IMR-90 (cell line): ENCODE results near the gene IL36A. TPM values are rescaled to one million over a fixed set of nuclear protein-coding genes. Genes with fewer than 3 reads are reported as not detected.

ENCODE experiments used
- ATAC-seq: fragments of 200-7000 bp; cut with Tn5 transposase; 2 replicates; pipeline ENCODE4 v1.9.1; 2020; ENCODE audit warnings: low read depth, mild to moderate bottlenecking, moderate library complexity
- BruUV-seq: library from RNA; stranded (reverse); fragments of 400-500 nt; replicated peaks from 2 replicates; lab custom pipeline; 2021; lab: Mats Ljungman, UMichigan
- CTCF ChIA-PET: fragments of 300-600 bp; formaldehyde crosslinking; extraction: SDS; loops from one replicate; lab custom pipeline; 2021; ENCODE audit warnings: antibody characterized with exemption; lab: Yijun Ruan, JAX
- POLR2A ChIA-PET: fragments of 300-600 bp; sonication (Branson Sonifier 250); formaldehyde crosslinking; loops from one replicate; lab custom pipeline; 2022; ENCODE audit warnings: antibody characterized with exemption; ENCODE audit not compliant: unreplicated experiment; lab: Charles Lee
- DNase-seq: peaks from one replicate; pipeline ENCODE4 v3.0.0; 2013
- H2AFZ ChIP-seq: replicated peaks from 2 replicates; pipeline ENCODE3; 2013; ENCODE audit warnings: low read length, mild to moderate bottlenecking; ENCODE audit not compliant: poor library complexity
- H2AK5ac ChIP-seq: 2 replicates; pipeline ENCODE4 v1.6.1; 2013; ENCODE audit warnings: low read depth, low read length, inconsistent platforms
- H2AK9ac ChIP-seq: replicated peaks from 2 replicates; pipeline ENCODE3; 2013; ENCODE audit warnings: mild to moderate bottlenecking, low read depth, low read length, moderate library complexity; ENCODE audit not compliant: poor library complexity
- H2BK120ac ChIP-seq: 2 replicates; pipeline ENCODE4 v1.6.1; 2013; ENCODE audit warnings: low read depth, low read length, inconsistent platforms
- H2BK15ac ChIP-seq: 3 replicates; pipeline ENCODE4 v1.6.1; 2013; ENCODE audit warnings: low read depth, low read length, inconsistent platforms
- H2BK20ac ChIP-seq: 2 replicates; pipeline ENCODE4 v1.6.1; 2013; ENCODE audit warnings: low read depth, mild to moderate bottlenecking, inconsistent platforms, low read length, moderate library complexity
- H2BK5ac ChIP-seq: 2 replicates; pipeline ENCODE4 v1.6.1; 2013; ENCODE audit warnings: mild to moderate bottlenecking, low read depth, low read length, inconsistent platforms; ENCODE audit not compliant: poor library complexity, severe bottlenecking
- H3K14ac ChIP-seq: replicated peaks from 2 replicates; pipeline ENCODE4 v1.6.1; 2013; ENCODE audit warnings: low read depth, low read length, inconsistent platforms
- H3K18ac ChIP-seq: 2 replicates; pipeline ENCODE4 v1.6.1; 2013; ENCODE audit warnings: low read depth, low read length, control low read depth
- H3K23ac ChIP-seq: 2 replicates; pipeline ENCODE4 v1.6.1; 2013; ENCODE audit warnings: low read depth, low read length, inconsistent platforms
- H3K27ac ChIP-seq: 2 replicates; pipeline ENCODE4 v1.5.1; 2013; ENCODE audit warnings: mild to moderate bottlenecking, control low read depth, low read length; ENCODE audit not compliant: insufficient read depth
- H3K27me3 ChIP-seq: 2 replicates; pipeline ENCODE4 v1.6.1; 2013; ENCODE audit warnings: low read length; ENCODE audit not compliant: control insufficient read depth, insufficient read depth
- H3K36me3 ChIP-seq: 2 replicates; pipeline ENCODE4 v1.6.1; 2013; ENCODE audit warnings: low read length, mixed read lengths; ENCODE audit not compliant: control insufficient read depth, insufficient read depth
- H3K4ac ChIP-seq: 2 replicates; pipeline ENCODE4 v1.6.1; 2013; ENCODE audit warnings: low read depth, low read length, inconsistent platforms
- H3K4me1 ChIP-seq: 2 replicates; pipeline ENCODE4 v1.6.1; 2013; ENCODE audit warnings: low read length, mixed read lengths; ENCODE audit not compliant: control insufficient read depth, insufficient read depth
- H3K4me2 ChIP-seq: 2 replicates; pipeline ENCODE4 v1.6.1; 2013; ENCODE audit warnings: low read depth, mild to moderate bottlenecking, control low read depth, low read length, moderate library complexity
- H3K4me3 ChIP-seq: 2 replicates; pipeline ENCODE4 v1.5.1; 2013; ENCODE audit warnings: low read depth, mild to moderate bottlenecking, control low read depth, low read length, moderate library complexity; ENCODE audit not compliant: insufficient read depth
- H3K56ac ChIP-seq: 2 replicates; pipeline ENCODE4 v1.6.1; 2013; ENCODE audit warnings: low read length, inconsistent platforms; ENCODE audit not compliant: insufficient read depth; ENCODE audit errors: extremely low read depth
- H3K79me1 ChIP-seq, 2 experiments: 2 replicates each; pipeline ENCODE4 v1.6.1; 2013; ENCODE audit warnings: low read length in 2 of 2, inconsistent platforms in 1 of 2, low read depth in 1 of 2
- H3K9ac ChIP-seq: 2 replicates; pipeline ENCODE4 v1.6.1; 2013; ENCODE audit warnings: low read depth, low read length, control low read depth
- H3K9me1 ChIP-seq: 2 replicates; pipeline ENCODE4 v1.6.1; 2013; ENCODE audit warnings: low read length, inconsistent platforms; ENCODE audit not compliant: insufficient read depth
- H3K9me3 ChIP-seq: 2 replicates; pipeline ENCODE4 v1.6.1; 2013; ENCODE audit warnings: low read length; ENCODE audit not compliant: control insufficient read depth, insufficient read depth
- H4K20me1 ChIP-seq: 2 replicates; pipeline ENCODE4 v1.6.1; 2013; ENCODE audit warnings: low read length, inconsistent platforms; ENCODE audit not compliant: insufficient read depth
- H4K5ac ChIP-seq: 2 replicates; pipeline ENCODE4 v1.6.1; 2013; ENCODE audit warnings: mild to moderate bottlenecking, low read depth, low read length, control low read depth
- H4K8ac ChIP-seq, 2 experiments: 2 replicates each; pipeline ENCODE4 v1.6.1; 2013; ENCODE audit warnings: low read depth in 2 of 2, low read length in 2 of 2, control low read depth in 1 of 2, inconsistent platforms in 1 of 2
- H4K91ac ChIP-seq: 2 replicates; pipeline ENCODE4 v1.6.1; 2013; ENCODE audit warnings: low read depth, low read length, inconsistent platforms; ENCODE audit not compliant: insufficient read depth
- BHLHE40 ChIP-seq: fragments of 150-350 bp; IDR thresholded peaks from 2 replicates; pipeline ENCODE4 v1.6.1; 2016; ENCODE audit warnings: mild to moderate bottlenecking, low read depth, low read length
- CEBPB ChIP-seq: IDR thresholded peaks from 2 replicates; pipeline ENCODE4 v1.6.1; 2012; ENCODE audit warnings: low read depth, low read length, improper control_type of control experiment
- CHD1 ChIP-seq: IDR thresholded peaks from 2 replicates; pipeline ENCODE4 v1.6.1; 2012; ENCODE audit warnings: low read depth, low read length, improper control_type of control experiment
- FOS ChIP-seq: fragments of 150-350 bp; IDR thresholded peaks from 2 replicates; pipeline ENCODE4 v1.6.1; 2016; ENCODE audit warnings: low read depth, low read length
- MAFK ChIP-seq: IDR thresholded peaks from 2 replicates; pipeline ENCODE4 v1.6.1; 2012; ENCODE audit warnings: low read depth, low read length, improper control_type of control experiment
- MAZ ChIP-seq: IDR thresholded peaks from 2 replicates; pipeline ENCODE4 v1.6.1; 2012; ENCODE audit warnings: low read depth, mild to moderate bottlenecking, low read length, improper control_type of control experiment, moderate library complexity, borderline replicate concordance
- MXI1 ChIP-seq: IDR thresholded peaks from 2 replicates; pipeline ENCODE4 v1.6.1; 2012; ENCODE audit warnings: low read depth, mild to moderate bottlenecking, low read length, moderate library complexity, borderline replicate concordance
- NFE2L2 ChIP-seq: fragments of 150-350 bp; IDR thresholded peaks from 2 replicates; pipeline ENCODE4 v1.6.1; 2016; ENCODE audit warnings: low read depth, mild to moderate bottlenecking, low read length
- POLR2A ChIP-seq: IDR thresholded peaks from 2 replicates; pipeline ENCODE4 v1.6.1; 2012; ENCODE audit warnings: mild to moderate bottlenecking, low read depth, low read length
- RAD21 ChIP-seq: IDR thresholded peaks from 2 replicates; pipeline ENCODE4 v1.6.1; 2012; ENCODE audit warnings: low read length, improper control_type of control experiment
- RCOR1 ChIP-seq: IDR thresholded peaks from 2 replicates; pipeline ENCODE4 v1.6.1; 2012; ENCODE audit warnings: mild to moderate bottlenecking, low read length, improper control_type of control experiment; ENCODE audit not compliant: insufficient replicate concordance
- SMC3 ChIP-seq: fragments of 150-350 bp; IDR thresholded peaks from 2 replicates; pipeline ENCODE4 v1.6.1; 2016; ENCODE audit warnings: low read depth, mild to moderate bottlenecking, antibody characterized with exemption, low read length, moderate library complexity
- WGBS, 2 experiments: methylation state at CpG; one replicate each; pipeline versions ENCODE4 v1.1.5 to v1.1.7; 2013; ENCODE audit warnings: missing lambda C conversion rate in 2 of 2; ENCODE audit not compliant: insufficient read length in 1 of 2; ENCODE audit errors: extremely low coverage in 2 of 2; 5-methylcytosine and 5-hydroxymethylcytosine counted together
- dilution Hi-C: fragments of 300-500 bp; cut with HindIII; formaldehyde crosslinking; loops from one replicate; pipeline ENCODE4 v1.14.3; 2018; ENCODE audit warnings: low sequenced_read_pairs; ENCODE audit not compliant: unreplicated experiment
- in situ Hi-C: fragments of 300-500 bp; cut with MboI; formaldehyde crosslinking; loops from 3 replicates; pipeline ENCODE4 v1.14.3; 2019; ENCODE audit warnings: low sequenced_read_pairs, inconsistent platforms, mixed read lengths
- intact Hi-C: fragments of 100-400 bp; cut with micrococcal nuclease; formaldehyde crosslinking; loops from 2 replicates; pipeline ENCODE4 v1.10.0; 2022
- polyA plus RNA-seq, 3 experiments: library from polyadenylated mRNA; depleted of rRNA; stranded (reverse); fragments of >200 nt; gene quantifications; 2 replicates each; pipeline ENCODE4 v1.2.3, GENCODE V29; 2012; ENCODE audit warnings: low replicate concordance in 1 of 3
- total RNA-seq: library from RNA; depleted of rRNA; stranded (reverse); fragments of >200 nt; gene quantifications from 2 replicates; pipeline ENCODE4 v1.2.3, GENCODE V29; 2012
- TF ChIP-seq, protein P1 (sequence below): conservative IDR thresholded peaks from 2 replicates; pipeline ENCODE4 v1.5.1; 2012; ENCODE audit warnings: mild to moderate bottlenecking, low read depth, low read length, improper control_type of control experiment
- TF ChIP-seq, protein P2 (sequence below): fragments of 150-350 bp; IDR thresholded peaks from 2 replicates; pipeline ENCODE4 v1.6.1; 2016; ENCODE audit warnings: low read depth, mild to moderate bottlenecking, low read length, moderate library complexity, borderline replicate concordance

Gene IL36A
- total and polyA plus RNA-seq, 2 of the 4 experiments (the other 2 are of a cell fraction): not detected

DNA sequence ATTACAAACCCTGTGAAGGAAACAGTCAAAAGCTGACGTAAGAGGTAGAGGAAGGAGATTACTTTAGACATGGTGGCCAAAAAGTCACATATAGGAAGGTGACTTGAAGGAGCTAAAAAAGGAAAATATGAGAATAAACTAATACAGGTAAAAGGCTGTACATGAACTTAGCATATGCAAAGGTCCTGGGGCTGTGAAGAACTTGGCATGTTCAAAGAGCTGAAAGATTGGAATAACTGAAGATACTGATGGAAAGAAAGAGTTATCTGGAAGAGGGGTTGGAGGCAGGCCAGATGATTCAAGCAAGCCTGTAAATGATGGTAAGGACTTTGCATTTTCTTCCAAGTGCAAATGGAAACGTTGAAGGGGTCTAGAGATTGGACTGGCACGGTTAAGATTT is 13.2 kb downstream of the IL36A start:
- Histone ChIP-seq H3K23ac (no peak overlapping the region), H4K5ac (no peak overlapping the region), H3K56ac (no peak overlapping the region), H3K36me3 (no peaks in the 10 kb centered on the region), H4K91ac (no peak overlapping the region), H2AFZ (no peak overlapping the region), H3K14ac (no peak overlapping the region), H2AK5ac (no peak overlapping the region), H2BK5ac (no peak overlapping the region), H3K79me1 (no peaks in the 10 kb centered on the region), H3K18ac (no peak overlapping the region), H3K9me1 (no peaks in the 10 kb centered on the region), H3K4ac (no peak overlapping the region), H3K9me3 (no peaks in the 10 kb centered on the region), H2AK9ac (no peak overlapping the region), H2BK120ac (no peak overlapping the region), H2BK20ac (no peak overlapping the region), H3K27ac (no peak overlapping the region), H3K4me2 (no peak overlapping the region), H4K20me1 (no peaks in the 10 kb centered on the region), H4K8ac (no peak overlapping the region), H3K9ac (no peak overlapping the region), H2BK15ac (no peak overlapping the region), H3K4me3 (no peak overlapping the region), H3K27me3 (peaks cover 6% of the 10 kb centered on the region), H3K4me1 (no peaks in the 10 kb centered on the region)
- dilution Hi-C loops (no loop called here), in situ Hi-C loops (no loop called here), intact Hi-C loops (no loop called here)
- BruUV-seq: no TSS peak
- no peak for DNase-seq
- ATAC-seq: no peak
- WGBS, 2 experiments: 57% methylated on average over 3 of the region's 3 CpGs; no CpG with 5 or more reads in 1 of the 2 experiments
- ChIA-PET POLR2A (no interaction called here), CTCF (no interaction called here)
- TF ChIP-seq CHD1 (no peak), MAZ (no peak), POLR2A (no peak), RCOR1 (no peak), NFE2L2 (no peak), FOS (no peak), RAD21 (no peak), MXI1 (no peak), BHLHE40 (no peak), MAFK (no peak), SMC3 (no peak), CEBPB (no peak)
- TF ChIP-seq, protein P1, sequence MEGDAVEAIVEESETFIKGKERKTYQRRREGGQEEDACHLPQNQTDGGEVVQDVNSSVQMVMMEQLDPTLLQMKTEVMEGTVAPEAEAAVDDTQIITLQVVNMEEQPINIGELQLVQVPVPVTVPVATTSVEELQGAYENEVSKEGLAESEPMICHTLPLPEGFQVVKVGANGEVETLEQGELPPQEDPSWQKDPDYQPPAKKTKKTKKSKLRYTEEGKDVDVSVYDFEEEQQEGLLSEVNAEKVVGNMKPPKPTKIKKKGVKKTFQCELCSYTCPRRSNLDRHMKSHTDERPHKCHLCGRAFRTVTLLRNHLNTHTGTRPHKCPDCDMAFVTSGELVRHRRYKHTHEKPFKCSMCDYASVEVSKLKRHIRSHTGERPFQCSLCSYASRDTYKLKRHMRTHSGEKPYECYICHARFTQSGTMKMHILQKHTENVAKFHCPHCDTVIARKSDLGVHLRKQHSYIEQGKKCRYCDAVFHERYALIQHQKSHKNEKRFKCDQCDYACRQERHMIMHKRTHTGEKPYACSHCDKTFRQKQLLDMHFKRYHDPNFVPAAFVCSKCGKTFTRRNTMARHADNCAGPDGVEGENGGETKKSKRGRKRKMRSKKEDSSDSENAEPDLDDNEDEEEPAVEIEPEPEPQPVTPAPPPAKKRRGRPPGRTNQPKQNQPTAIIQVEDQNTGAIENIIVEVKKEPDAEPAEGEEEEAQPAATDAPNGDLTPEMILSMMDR: no peak
- TF ChIP-seq, protein P2, sequence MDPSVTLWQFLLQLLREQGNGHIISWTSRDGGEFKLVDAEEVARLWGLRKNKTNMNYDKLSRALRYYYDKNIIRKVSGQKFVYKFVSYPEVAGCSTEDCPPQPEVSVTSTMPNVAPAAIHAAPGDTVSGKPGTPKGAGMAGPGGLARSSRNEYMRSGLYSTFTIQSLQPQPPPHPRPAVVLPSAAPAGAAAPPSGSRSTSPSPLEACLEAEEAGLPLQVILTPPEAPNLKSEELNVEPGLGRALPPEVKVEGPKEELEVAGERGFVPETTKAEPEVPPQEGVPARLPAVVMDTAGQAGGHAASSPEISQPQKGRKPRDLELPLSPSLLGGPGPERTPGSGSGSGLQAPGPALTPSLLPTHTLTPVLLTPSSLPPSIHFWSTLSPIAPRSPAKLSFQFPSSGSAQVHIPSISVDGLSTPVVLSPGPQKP: no peak
